ENCODE data around the gene IL21.
"Not testable (repeated sequence)": the region's sequence is repeated elsewhere in the genome, so short reads cannot be mapped to it uniquely, and the experiment has no call there.

Gene IL21

GRCh38 chr4:122577808-122578781 is 42.8 kb downstream of the IL21 start:
- peak; percentile 72 for DNase-seq (ENCODE audit: low spot score)

DNA sequence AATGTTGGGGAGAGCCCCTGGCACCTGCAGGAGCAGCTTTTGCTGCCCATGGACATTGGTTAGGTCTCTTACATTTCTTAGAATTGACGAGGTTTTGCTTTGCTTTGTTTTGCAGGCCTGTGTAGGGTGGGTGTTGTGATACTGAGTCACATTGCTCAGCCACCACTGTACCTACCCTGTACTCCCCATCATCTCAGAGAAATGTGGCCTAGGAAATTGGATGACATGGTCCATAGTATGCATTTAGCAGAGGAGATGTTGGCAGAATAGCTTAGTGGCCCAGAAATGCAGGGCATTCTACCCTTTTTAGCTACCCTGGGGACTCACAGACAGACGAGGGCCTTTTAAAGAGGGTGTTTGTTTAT is 43.7 kb downstream of the IL21 start:
- no peak for DNase-seq (ENCODE audit: low spot score)

- DNase-seq (ENCODE audit: low spot score), result peak; percentile 95
These were observed 44.3 kb downstream of the IL21 start for GRCh38 chr4:122576261-122577188.

GRCh38 chr4:122574347-122574746 is 46.5 kb downstream of the IL21 start:
- not testable (repeated sequence) for DNase-seq (ENCODE audit: low spot score)

DNA sequence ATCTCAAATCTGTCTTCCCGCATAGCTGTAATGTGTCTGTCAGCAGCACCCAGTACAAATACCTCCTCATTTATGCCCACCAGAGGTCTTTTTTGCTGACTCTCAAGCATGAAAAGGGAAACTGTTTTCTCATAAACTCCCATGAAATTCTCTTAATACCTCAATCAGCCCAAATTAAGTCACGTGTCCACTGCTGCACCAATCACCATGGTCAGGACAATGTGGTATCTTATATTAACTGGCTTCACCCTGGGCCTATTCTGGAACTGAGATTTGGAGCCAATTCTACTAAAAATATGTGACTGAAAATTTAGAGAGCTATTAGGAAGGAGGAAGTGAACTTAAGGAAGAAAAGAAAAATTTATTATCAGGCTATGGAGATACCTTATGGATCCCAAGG is 58.4 kb downstream of the IL21 start:
- DNase-seq (ENCODE audit: low spot score), result no peak
